ENCODE measurements around the gene GCNT1.
"Not testable (repeated sequence)": the region's sequence is repeated elsewhere in the genome, so short reads cannot be mapped to it uniquely, and the experiment has no call there.

Gene GCNT1

DNA sequence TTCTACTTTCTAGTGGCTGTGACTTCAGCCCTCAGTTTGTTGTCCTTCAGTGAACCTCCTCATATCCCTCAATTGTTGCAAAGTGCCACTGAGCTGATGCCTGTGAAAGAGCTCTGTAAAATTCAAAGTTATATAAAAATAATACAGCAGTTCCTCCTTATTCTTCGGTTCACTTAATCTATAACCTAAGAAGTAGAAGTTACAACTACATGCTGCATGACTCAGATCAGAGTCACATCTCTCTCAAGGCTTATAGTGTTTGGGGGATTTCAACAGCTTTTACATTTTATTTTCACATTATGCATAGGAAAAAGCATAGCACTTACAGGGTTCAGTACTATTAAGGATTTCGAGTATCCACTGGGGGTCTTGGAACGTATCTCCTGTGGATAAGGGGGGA is 25.1 kb upstream of the GCNT1 start:
- H3K27ac ChIP-seq, result no peak overlapping the region
- no peak for TF ChIP-seq ZFX (IDR thresholded peaks at IDR 0.05; ENCODE audit: borderline replicate concordance)
- TF ChIP-seq, protein P1, sequence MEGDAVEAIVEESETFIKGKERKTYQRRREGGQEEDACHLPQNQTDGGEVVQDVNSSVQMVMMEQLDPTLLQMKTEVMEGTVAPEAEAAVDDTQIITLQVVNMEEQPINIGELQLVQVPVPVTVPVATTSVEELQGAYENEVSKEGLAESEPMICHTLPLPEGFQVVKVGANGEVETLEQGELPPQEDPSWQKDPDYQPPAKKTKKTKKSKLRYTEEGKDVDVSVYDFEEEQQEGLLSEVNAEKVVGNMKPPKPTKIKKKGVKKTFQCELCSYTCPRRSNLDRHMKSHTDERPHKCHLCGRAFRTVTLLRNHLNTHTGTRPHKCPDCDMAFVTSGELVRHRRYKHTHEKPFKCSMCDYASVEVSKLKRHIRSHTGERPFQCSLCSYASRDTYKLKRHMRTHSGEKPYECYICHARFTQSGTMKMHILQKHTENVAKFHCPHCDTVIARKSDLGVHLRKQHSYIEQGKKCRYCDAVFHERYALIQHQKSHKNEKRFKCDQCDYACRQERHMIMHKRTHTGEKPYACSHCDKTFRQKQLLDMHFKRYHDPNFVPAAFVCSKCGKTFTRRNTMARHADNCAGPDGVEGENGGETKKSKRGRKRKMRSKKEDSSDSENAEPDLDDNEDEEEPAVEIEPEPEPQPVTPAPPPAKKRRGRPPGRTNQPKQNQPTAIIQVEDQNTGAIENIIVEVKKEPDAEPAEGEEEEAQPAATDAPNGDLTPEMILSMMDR (IDR thresholded peaks at IDR 0.05), result no peak

DNA sequence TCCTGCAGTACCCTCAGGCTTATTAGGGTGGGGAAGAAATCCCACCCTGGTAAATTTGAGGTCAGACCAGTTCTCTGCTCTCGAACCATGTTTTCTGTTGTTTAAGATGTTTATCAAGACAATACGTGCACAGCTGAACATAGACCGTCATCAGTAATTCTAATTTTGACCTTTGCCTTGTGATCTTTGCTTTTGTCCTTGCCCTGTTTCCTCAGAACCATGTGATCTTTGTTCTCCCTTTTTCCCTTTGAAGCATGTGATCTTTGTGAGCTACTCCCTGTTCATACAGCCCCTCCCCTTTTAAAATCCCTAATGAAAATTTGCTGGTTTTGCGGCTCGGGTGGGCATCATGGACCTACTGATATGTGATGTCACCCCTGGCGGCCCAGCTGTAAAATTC is 24.1 kb upstream of the GCNT1 start:
- H3K27ac ChIP-seq, result not testable (repeated sequence)

DNA sequence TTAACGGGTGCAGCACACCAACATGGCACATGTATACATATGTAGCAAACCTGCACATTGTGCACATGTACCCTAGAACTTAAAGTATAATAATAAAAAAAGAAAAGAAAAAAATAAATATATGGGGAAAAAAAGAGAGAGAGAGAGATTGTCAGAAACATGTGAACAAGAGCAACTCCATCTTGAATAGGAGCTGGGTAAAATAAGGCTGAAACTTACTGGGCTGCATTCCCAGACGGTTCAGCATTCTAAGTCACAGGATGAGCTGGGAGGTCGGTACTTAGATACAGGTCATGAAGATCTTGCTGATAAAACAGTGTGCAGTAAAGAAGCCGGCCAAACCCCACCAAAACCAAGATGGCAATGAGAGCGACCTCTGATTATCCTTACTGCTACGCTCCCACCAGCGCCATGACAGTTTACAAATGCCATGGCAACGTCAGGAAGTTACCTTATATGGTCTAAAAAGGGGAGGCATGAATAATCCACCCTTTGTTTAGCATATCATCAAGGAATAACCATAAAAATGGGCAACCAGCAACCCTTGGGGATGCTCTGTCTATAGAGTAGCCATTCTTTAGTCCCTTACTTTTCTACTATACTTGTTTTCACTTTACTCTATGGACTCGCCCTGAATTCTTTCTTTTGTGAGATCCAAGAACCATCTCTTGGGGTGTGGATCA is 21.8 kb upstream of the GCNT1 start:
- not testable (repeated sequence) for H3K27ac ChIP-seq

DNA sequence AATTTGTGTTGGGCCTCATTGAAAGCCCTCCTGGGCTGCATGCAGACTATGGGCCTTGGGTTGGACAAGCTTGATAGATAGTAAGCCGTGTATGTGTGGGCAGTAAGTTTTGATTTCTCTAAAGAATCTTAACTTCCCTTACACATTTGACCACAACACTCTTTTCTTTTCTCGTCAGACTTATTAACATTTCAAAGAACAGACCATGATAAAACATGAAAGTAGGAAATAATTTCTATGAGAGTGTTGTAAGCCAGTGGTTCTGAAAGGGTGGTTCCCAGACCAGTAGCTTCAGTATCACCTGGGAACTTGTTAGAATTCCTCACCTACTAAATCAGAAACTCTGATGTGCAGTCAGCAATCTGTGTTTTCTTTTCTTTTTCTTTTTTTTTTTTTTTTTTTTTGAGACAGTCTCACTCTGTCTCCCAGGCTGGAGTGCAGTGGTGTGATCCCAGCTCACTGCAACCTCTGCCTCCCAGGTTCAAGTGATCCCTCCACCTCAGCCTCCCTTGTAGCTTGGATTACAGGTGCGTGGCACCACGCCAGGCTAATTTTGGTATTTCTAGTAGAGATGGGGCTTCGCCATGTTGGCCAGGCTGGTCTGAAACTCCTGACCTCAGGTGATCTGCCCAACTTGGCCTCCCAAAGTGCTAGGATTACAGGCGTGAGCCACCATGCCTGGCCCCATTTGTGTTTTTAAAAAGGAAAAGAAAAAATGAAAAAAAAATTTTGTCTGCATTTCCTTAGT is 20.0 kb upstream of the GCNT1 start:
- no peak overlapping the region for H3K27ac ChIP-seq
- TF ChIP-seq, protein P1 (IDR thresholded peaks at IDR 0.05), result no peak
- no peak for TF ChIP-seq ZFX (IDR thresholded peaks at IDR 0.05; ENCODE audit: borderline replicate concordance)

DNA sequence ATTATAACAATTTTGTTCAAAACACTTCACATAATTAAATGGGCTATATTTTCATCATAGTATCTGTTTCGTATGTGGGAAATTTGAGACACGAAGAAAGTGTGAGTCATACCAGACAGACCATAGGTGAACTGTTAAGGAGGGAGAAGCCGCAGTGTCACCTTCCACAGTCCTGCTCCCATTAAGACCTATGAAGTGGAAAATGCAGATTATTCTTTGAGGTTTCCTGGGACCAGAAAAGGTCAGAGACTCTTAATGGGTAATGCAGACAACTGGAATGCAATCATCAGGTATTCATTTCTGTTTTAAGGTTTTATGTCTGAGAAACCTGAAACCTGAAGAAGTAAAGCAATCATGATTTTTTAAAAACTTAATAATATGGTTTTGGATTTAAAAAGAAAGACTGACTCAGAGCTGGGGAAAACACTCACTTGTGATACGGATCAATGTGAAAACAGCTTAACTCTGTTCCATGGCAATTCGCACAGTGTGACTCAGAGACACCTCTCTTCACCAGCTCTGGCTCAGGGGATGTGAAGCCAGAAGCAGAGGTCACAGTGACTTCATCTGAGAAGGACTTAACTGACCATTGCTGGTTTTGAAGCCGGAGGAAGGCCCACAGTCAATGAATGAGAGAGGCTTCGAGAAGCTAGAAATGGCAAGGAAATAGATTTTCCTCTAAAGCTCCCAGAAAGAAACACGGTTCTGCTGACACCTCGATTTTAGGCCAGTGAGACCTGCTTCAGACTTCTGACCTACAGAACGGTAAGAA is 17.2 kb upstream of the GCNT1 start:
- no peak overlapping the region for H3K27ac ChIP-seq
- TF ChIP-seq, protein P1 (IDR thresholded peaks at IDR 0.05), result no peak
- no peak for TF ChIP-seq ZFX (IDR thresholded peaks at IDR 0.05; ENCODE audit: borderline replicate concordance)

DNA sequence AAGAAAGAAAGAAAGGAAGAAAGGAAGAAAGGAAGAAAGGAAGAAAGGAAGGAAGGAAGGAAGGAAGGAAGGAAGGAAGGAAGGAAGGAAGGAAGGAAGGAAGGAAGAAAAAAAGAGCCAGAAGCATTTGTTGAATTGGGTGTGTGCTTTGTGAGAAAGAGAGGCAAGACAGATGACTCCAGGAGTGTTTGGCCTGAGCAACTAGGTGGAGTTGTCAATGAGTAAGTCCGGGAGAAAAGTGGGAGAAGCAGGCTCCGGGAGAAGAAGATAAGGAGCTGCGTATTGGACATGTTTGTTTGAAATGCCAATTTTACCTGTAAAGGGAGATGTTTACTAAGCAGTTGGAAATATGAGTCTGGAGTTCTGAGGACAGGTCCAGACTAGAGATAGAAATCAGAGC is 15.1 kb upstream of the GCNT1 start:
- TF ChIP-seq, protein P1 (IDR thresholded peaks at IDR 0.05), result no peak
- no peak overlapping the region for H3K27ac ChIP-seq

DNA sequence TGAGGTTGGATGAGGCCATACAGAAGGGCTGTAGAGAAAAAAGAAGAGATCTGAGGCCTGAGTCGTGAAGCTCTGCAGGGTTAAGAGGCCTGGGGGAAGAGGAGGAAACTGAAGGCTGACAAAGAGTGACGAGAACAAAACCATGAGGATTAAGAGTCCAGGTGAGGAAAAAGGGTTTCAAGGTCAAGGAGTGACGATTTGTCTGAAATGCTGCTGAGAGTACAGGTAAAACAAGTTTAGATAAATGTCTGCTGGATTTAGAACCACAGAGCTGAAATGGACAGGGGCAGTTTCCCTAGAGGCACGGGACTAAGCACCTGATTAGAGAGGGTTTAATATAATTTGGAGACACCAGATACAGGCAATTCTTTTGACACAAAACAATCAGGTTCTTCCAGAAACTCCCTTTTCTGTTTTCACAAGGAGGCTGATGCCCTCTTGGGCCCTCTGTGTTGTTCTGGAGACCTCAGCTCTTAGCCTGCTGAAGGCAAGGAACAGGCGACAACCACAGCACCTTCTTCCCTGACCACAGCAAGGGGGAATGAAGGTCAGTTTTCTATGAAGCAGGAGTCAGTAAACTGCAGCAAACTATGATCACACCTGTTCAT is 14.6 kb upstream of the GCNT1 start:
- H3K27ac ChIP-seq, result no peak overlapping the region
- TF ChIP-seq ZFX (IDR thresholded peaks at IDR 0.05; ENCODE audit: borderline replicate concordance), result no peak
- TF ChIP-seq, protein P1 (IDR thresholded peaks at IDR 0.05), result no peak

DNA sequence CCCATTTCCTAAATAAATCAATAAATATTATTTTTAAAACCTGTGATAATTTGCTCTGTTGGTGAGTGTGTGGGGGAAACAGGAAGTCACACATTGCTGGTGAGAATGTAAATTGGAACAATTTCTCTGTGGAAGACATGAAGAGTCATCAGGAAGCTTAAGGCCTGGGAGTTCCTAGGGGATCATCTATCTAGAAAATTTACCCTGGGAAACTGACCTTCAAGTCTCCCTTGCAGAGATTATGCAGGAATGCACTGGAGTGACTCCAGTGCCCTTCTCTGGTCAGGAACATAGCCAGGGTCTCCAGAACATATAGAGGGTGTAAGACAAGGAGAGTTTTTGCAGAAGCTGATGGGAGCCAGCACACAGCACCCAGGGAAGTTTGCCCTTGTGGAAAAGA is 13.0 kb upstream of the GCNT1 start:
- H3K27ac ChIP-seq, result no peak overlapping the region
- TF ChIP-seq ZFX (IDR thresholded peaks at IDR 0.05; ENCODE audit: borderline replicate concordance), result no peak
- TF ChIP-seq, protein P1 (IDR thresholded peaks at IDR 0.05), result no peak

Measured in 22Rv1 (cell line).